Measurements from ENCODE around the gene THAP5.

Gene THAP5

GRCh38 chr7:108569381-108570145 is at the start of gene THAP5, which contains the start of gene DNAJB9:
Gene THAP5 (minus strand): TSS chr7:108569706. CDS start chr7:108569569, 137 bp downstream.
Gene DNAJB9 (plus strand): TSS chr7:108569874. CDS start chr7:108571727, 1,853 bp downstream.
- DNase-seq (ENCODE audit: low spot score), result peak; percentile 100
- peaks cover 34% of the 10 kb centered on the region for H3K4me1 Mint-ChIP-seq (ENCODE audit: low read depth)
- H3K27ac Mint-ChIP-seq, result peak within 1 kb of the TSS; percentile 100
- no peaks in the 10 kb centered on the region for H3K9me3 Mint-ChIP-seq
- peaks cover 3% of the 10 kb centered on the region for H3K27me3 Mint-ChIP-seq (ENCODE audit: low read depth)
- H3K4me3 Mint-ChIP-seq, result peak within 1 kb of the TSS; percentile 98
- H3K36me3 Mint-ChIP-seq (ENCODE audit: low read depth), result peaks cover 51% of the 10 kb centered on the region

- H3K27me3 Mint-ChIP-seq (ENCODE audit: low read depth), result peaks cover 13% of the 10 kb centered on the region
- DNase-seq (ENCODE audit: low spot score), result no peak
- H3K27ac Mint-ChIP-seq, result no peak overlapping the region
- H3K36me3 Mint-ChIP-seq (ENCODE audit: low read depth), result no peaks in the 10 kb centered on the region
- no peak overlapping the region for H3K4me3 Mint-ChIP-seq
- H3K4me1 Mint-ChIP-seq (ENCODE audit: low read depth), result no peaks in the 10 kb centered on the region
- H3K9me3 Mint-ChIP-seq, result no peaks in the 10 kb centered on the region
Measured at GRCh38 chr7:108618056-108618455, 48.5 kb upstream of the THAP5 start.

GRCh38 chr7:108614896-108615295 is 45.4 kb upstream of the THAP5 start:
- no peak overlapping the region for H3K4me3 Mint-ChIP-seq
- no peaks in the 10 kb centered on the region for H3K4me1 Mint-ChIP-seq (ENCODE audit: low read depth)
- H3K27ac Mint-ChIP-seq, result no peak overlapping the region
- no peak for DNase-seq (ENCODE audit: low spot score)
- no peaks in the 10 kb centered on the region for H3K36me3 Mint-ChIP-seq (ENCODE audit: low read depth)
- H3K27me3 Mint-ChIP-seq (ENCODE audit: low read depth), result peaks cover 7% of the 10 kb centered on the region
- H3K9me3 Mint-ChIP-seq, result no peaks in the 10 kb centered on the region

GRCh38 chr7:108613949-108614381 is 44.5 kb upstream of the THAP5 start:
- Mint-ChIP-seq H3K9me3 (no peaks in the 10 kb centered on the region), H3K27ac (no peak overlapping the region), H3K27me3 (ENCODE audit: low read depth) (peaks cover 7% of the 10 kb centered on the region), H3K4me1 (ENCODE audit: low read depth) (no peaks in the 10 kb centered on the region), H3K4me3 (no peak overlapping the region), H3K36me3 (ENCODE audit: low read depth) (no peaks in the 10 kb centered on the region)
- no peak for DNase-seq (ENCODE audit: low spot score)

GRCh38 chr7:108613147-108613948 is 43.8 kb upstream of the THAP5 start:
- Mint-ChIP-seq H3K36me3 (ENCODE audit: low read depth) (no peaks in the 10 kb centered on the region), H3K4me3 (no peak overlapping the region), H3K9me3 (no peaks in the 10 kb centered on the region), H3K27ac (no peak overlapping the region), H3K27me3 (ENCODE audit: low read depth) (peaks cover 6% of the 10 kb centered on the region), H3K4me1 (ENCODE audit: low read depth) (no peaks in the 10 kb centered on the region)
- DNase-seq (ENCODE audit: low spot score), result no peak

GRCh38 chr7:108611268-108611667 is 41.8 kb upstream of the THAP5 start:
- Mint-ChIP-seq H3K27ac (no peak overlapping the region), H3K4me1 (ENCODE audit: low read depth) (peaks cover 4% of the 10 kb centered on the region)

GRCh38 chr7:108609643-108610042 is 40.1 kb upstream of the THAP5 start:
- peaks cover 2% of the 10 kb centered on the region for H3K27me3 Mint-ChIP-seq (ENCODE audit: low read depth)
- no peak overlapping the region for H3K4me3 Mint-ChIP-seq
- peaks cover 20% of the 10 kb centered on the region for H3K4me1 Mint-ChIP-seq (ENCODE audit: low read depth)
- no peaks in the 10 kb centered on the region for H3K9me3 Mint-ChIP-seq
- no peak overlapping the region for H3K27ac Mint-ChIP-seq
- H3K36me3 Mint-ChIP-seq (ENCODE audit: low read depth), result no peaks in the 10 kb centered on the region
- no peak for DNase-seq (ENCODE audit: low spot score)

More at GRCh38 chr7:108611268-108611667, 41.8 kb upstream of the THAP5 start:
- Mint-ChIP-seq H3K36me3 (ENCODE audit: low read depth) (no peaks in the 10 kb centered on the region), H3K4me3 (no peak overlapping the region), H3K9me3 (no peaks in the 10 kb centered on the region), H3K27me3 (ENCODE audit: low read depth) (peaks cover 2% of the 10 kb centered on the region)
- no peak for DNase-seq (ENCODE audit: low spot score)

GRCh38 chr7:108605559-108606201 is 36.2 kb upstream of the THAP5 start:
- Mint-ChIP-seq H3K36me3 (ENCODE audit: low read depth) (no peaks in the 10 kb centered on the region), H3K27me3 (ENCODE audit: low read depth) (peaks cover 2% of the 10 kb centered on the region)

GRCh38 chr7:108604307-108605077 is 35.0 kb upstream of the THAP5 start:
- Mint-ChIP-seq H3K27me3 (ENCODE audit: low read depth) (peaks cover 4% of the 10 kb centered on the region), H3K4me3 (no peak overlapping the region), H3K9me3 (no peaks in the 10 kb centered on the region), H3K36me3 (ENCODE audit: low read depth) (no peaks in the 10 kb centered on the region), H3K4me1 (ENCODE audit: low read depth) (peaks cover 21% of the 10 kb centered on the region), H3K27ac (no peak overlapping the region)
- no peak for DNase-seq (ENCODE audit: low spot score)

More at GRCh38 chr7:108605559-108606201, 36.2 kb upstream of the THAP5 start:
- Mint-ChIP-seq H3K4me1 (ENCODE audit: low read depth) (peaks cover 21% of the 10 kb centered on the region), H3K4me3 (peak overlapping the region; percentile 8), H3K9me3 (no peaks in the 10 kb centered on the region), H3K27ac (no peak overlapping the region)
- no peak for DNase-seq (ENCODE audit: low spot score)

- no peak overlapping the region for H3K4me3 Mint-ChIP-seq
- H3K9me3 Mint-ChIP-seq, result no peaks in the 10 kb centered on the region
- peaks cover 21% of the 10 kb centered on the region for H3K4me1 Mint-ChIP-seq (ENCODE audit: low read depth)
- H3K27me3 Mint-ChIP-seq (ENCODE audit: low read depth), result peaks cover 9% of the 10 kb centered on the region
- H3K36me3 Mint-ChIP-seq (ENCODE audit: low read depth), result no peaks in the 10 kb centered on the region
- DNase-seq (ENCODE audit: low spot score), result no peak
- H3K27ac Mint-ChIP-seq, result no peak overlapping the region
Measured at GRCh38 chr7:108603656-108604306, 34.3 kb upstream of the THAP5 start.

- no peaks in the 10 kb centered on the region for H3K36me3 Mint-ChIP-seq (ENCODE audit: low read depth)
- peaks cover 8% of the 10 kb centered on the region for H3K4me1 Mint-ChIP-seq (ENCODE audit: low read depth)
- H3K4me3 Mint-ChIP-seq, result no peak overlapping the region
- H3K27ac Mint-ChIP-seq, result no peak overlapping the region
- peaks cover 16% of the 10 kb centered on the region for H3K27me3 Mint-ChIP-seq (ENCODE audit: low read depth)
- no peak for DNase-seq (ENCODE audit: low spot score)
- H3K9me3 Mint-ChIP-seq, result no peaks in the 10 kb centered on the region
Measured at GRCh38 chr7:108600399-108600798, 30.9 kb upstream of the THAP5 start.

GRCh38 chr7:108598914-108599580 is 29.5 kb upstream of the THAP5 start:
- no peak overlapping the region for H3K27ac Mint-ChIP-seq
- no peak for DNase-seq (ENCODE audit: low spot score)
- no peaks in the 10 kb centered on the region for H3K36me3 Mint-ChIP-seq (ENCODE audit: low read depth)
- no peaks in the 10 kb centered on the region for H3K4me1 Mint-ChIP-seq (ENCODE audit: low read depth)
- no peaks in the 10 kb centered on the region for H3K9me3 Mint-ChIP-seq
- peaks cover 16% of the 10 kb centered on the region for H3K27me3 Mint-ChIP-seq (ENCODE audit: low read depth)
- H3K4me3 Mint-ChIP-seq, result no peak overlapping the region
